Gastrocnemius medialis (tissue), 4 donors: Measurements from ENCODE around the gene ZP1. TPM values are rescaled to one million over a fixed set of nuclear protein-coding genes. Genes with fewer than 3 reads are reported as not detected.

Experiments
- ATAC-seq, 2 donors: fragments of 150-250 bp; one replicate each; pipeline ENCODE4 v1.9.1; 2016
- DNase-seq, 2 donors: peaks; one replicate each; pipeline ENCODE4 v3.0.0-alpha.2; 2019
- H3K27ac ChIP-seq, 4 donors: fragments of 200-600 bp; sonication (generic); 1 replicate in 1 of 4; 2 replicates in 3 of 4; pipeline ENCODE4 v1.5.1; 2016 to 2018; ENCODE audit warnings: mild to moderate bottlenecking in 2 of 4, moderate library complexity in 1 of 4
- H3K27me3 ChIP-seq, 3 donors: fragments of 200-600 bp; sonication (generic) in 2 of 3; 1 replicate in 1 of 3; 2 replicates in 2 of 3; pipeline versions ENCODE4 v1.5.1 to v1.6.0; 2016 to 2019; ENCODE audit warnings: mild to moderate bottlenecking in 1 of 3, moderate library complexity in 1 of 3
- H3K36me3 ChIP-seq, 2 donors: fragments of 200-600 bp; sonication (generic) in 1 of 2; one replicate each; pipeline ENCODE4 v1.5.1; 2017 to 2018
- H3K4me1 ChIP-seq, 2 donors: fragments of 200-600 bp; sonication (generic) in 1 of 2; one replicate each; pipeline ENCODE4 v1.5.1; 2016 to 2017; ENCODE audit warnings: mild to moderate bottlenecking in 2 of 2
- H3K4me3 ChIP-seq, 4 donors: fragments of 200-600 bp; sonication (generic) in 3 of 4; 1 replicate in 1 of 4; 2 replicates in 3 of 4; pipeline ENCODE4 v1.5.1; 2016 to 2019; ENCODE audit warnings: mild to moderate bottlenecking in 2 of 4
- H3K9me3 ChIP-seq, 3 donors: fragments of 200-600 bp; sonication (generic) in 2 of 3; 1 replicate in 1 of 3; 2 replicates in 2 of 3; pipeline ENCODE4 v1.5.1; 2016 to 2019
- CTCF ChIP-seq, 5 experiments: fragments of 450-650 bp in 3 of 5; fragments of 200-600 bp in 2 of 5; sonication (generic) in 2 of 5; IDR thresholded peaks in 4 of 5; conservative IDR thresholded peaks in 1 of 5; 1 replicate in 4 of 5; 2 replicates in 1 of 5; pipeline ENCODE4 v1.5.1; 2016 to 2019; ENCODE audit warnings: antibody characterized with exemption in 5 of 5, mild to moderate bottlenecking in 3 of 5, moderate library complexity in 3 of 5
- POLR2A ChIP-seq, 2 donors: fragments of 450-650 bp; IDR thresholded peaks; one replicate each; pipeline ENCODE4 v1.6.1; 2017; ENCODE audit warnings: antibody characterized with exemption in 2 of 2, mild to moderate bottlenecking in 2 of 2, moderate library complexity in 2 of 2
- in situ Hi-C, 4 donors: fragments of 200-750 bp; cut with MboI; loops; one replicate each; pipeline versions ENCODE4 v1.15.0 to v1.8.0; 2017; ENCODE audit warnings: low sequenced_read_pairs in 4 of 4
- intact Hi-C: fragments of 100-400 bp; cut with DNase I; formaldehyde crosslinking; loops from one replicate; pipeline ENCODE4 v1.15.1; 2023; ENCODE audit warnings: low total_unique reads
- total RNA-seq, 4 donors: library from RNA; depleted of rRNA; stranded (reverse); fragments of >200 nt; gene quantifications; one replicate each; pipeline versions ENCODE4 v1.1.0 to v1.2.3, GENCODE V29; 2016

Gene ZP1
- total RNA-seq, 4 donors from 2014 or later, result not detected

GRCh38 chr11:60919956-60920355 is 52.6 kb downstream of the ZP1 start:
- intact Hi-C loops (no loop called here), in situ Hi-C loops (loop anchor here in 1 of 4 donors (25.0 kb wide), 1 partner anchor 242 kb away; the partner anchor contains the start of gene VPS37C)
- no peak for DNase-seq
- no peaks in the 10 kb centered on the region for H3K9me3 ChIP-seq
- H3K27ac ChIP-seq, result peak overlapping the region in 2 of 4 donors; percentile 2 to 34
- H3K4me3 ChIP-seq, result no peak overlapping the region
- peaks cover 0 to 36% of the 10 kb centered on the region in 2 donors for H3K36me3 ChIP-seq
- ATAC-seq, result no peak
- H3K4me1 ChIP-seq, result peaks cover 52 to 63% of the 10 kb centered on the region in 2 donors
- TF ChIP-seq POLR2A (IDR thresholded peaks at IDR 0.05) (no peak), CTCF (IDR thresholded peaks at IDR 0.05 in 4 of 5, conservative IDR thresholded peaks at IDR 0.05 in 1 of 5) (no peak)
- peaks cover 0 to 5% (median 5%) of the 10 kb centered on the region in 3 donors for H3K27me3 ChIP-seq

- H3K4me1 ChIP-seq, result peaks cover 39 to 55% of the 10 kb centered on the region in 2 donors
- H3K36me3 ChIP-seq, result peaks cover 0 to 36% of the 10 kb centered on the region in 2 donors
These were observed 53.9 kb downstream of the ZP1 start for GRCh38 chr11:60921259-60921658.

GRCh38 chr11:60921777-60922335 is 54.5 kb downstream of the ZP1 start:
- intact Hi-C loops (no loop called here), in situ Hi-C loops (loop anchor here in 1 of 4 donors (25.0 kb wide), 1 partner anchor 240 kb away; the partner anchor contains the start of gene VPS37C)
- H3K36me3 ChIP-seq, result peaks cover 0 to 36% of the 10 kb centered on the region in 2 donors
- peaks cover 33 to 49% of the 10 kb centered on the region in 2 donors for H3K4me1 ChIP-seq
- DNase-seq (no peak), ATAC-seq (no peak)
- peaks cover 7 to 22% (median 21%) of the 10 kb centered on the region in 3 donors for H3K27me3 ChIP-seq
- no peak overlapping the region for H3K27ac ChIP-seq
- TF ChIP-seq POLR2A (IDR thresholded peaks at IDR 0.05) (no peak), CTCF (IDR thresholded peaks at IDR 0.05 in 4 of 5, conservative IDR thresholded peaks at IDR 0.05 in 1 of 5) (no peak)
- H3K4me3 ChIP-seq, result no peak overlapping the region
- no peaks in the 10 kb centered on the region for H3K9me3 ChIP-seq

More at GRCh38 chr11:60921259-60921658, 53.9 kb downstream of the ZP1 start:
- H3K27ac ChIP-seq, result no peak overlapping the region
- DNase-seq (no peak), ATAC-seq (no peak)
- H3K9me3 ChIP-seq, result no peaks in the 10 kb centered on the region
- in situ Hi-C loops, result loop anchor here in 1 of 4 donors (25.0 kb wide), 1 partner anchor 241 kb away; the partner anchor contains the start of gene VPS37C
- intact Hi-C loops, result no loop called here
- peaks cover 7 to 17% (median 16%) of the 10 kb centered on the region in 3 donors for H3K27me3 ChIP-seq
- no peak for TF ChIP-seq CTCF (IDR thresholded peaks at IDR 0.05 in 4 of 5, conservative IDR thresholded peaks at IDR 0.05 in 1 of 5)
- no peak for TF ChIP-seq POLR2A (IDR thresholded peaks at IDR 0.05)
- H3K4me3 ChIP-seq, result no peak overlapping the region

- Histone ChIP-seq H3K27me3 (peaks cover 10 to 29% (median 21%) of the 10 kb centered on the region in 3 donors), H3K4me1 (peaks cover 24 to 39% of the 10 kb centered on the region in 2 donors), H3K27ac (no peak overlapping the region), H3K4me3 (no peak overlapping the region), H3K36me3 (peaks cover 0 to 36% of the 10 kb centered on the region in 2 donors), H3K9me3 (no peaks in the 10 kb centered on the region)
- ATAC-seq (no peak), DNase-seq (no peak)
- TF ChIP-seq CTCF (IDR thresholded peaks at IDR 0.05 in 4 of 5, conservative IDR thresholded peaks at IDR 0.05 in 1 of 5) (no peak), POLR2A (IDR thresholded peaks at IDR 0.05) (no peak)
- in situ Hi-C loops (loop anchor here in 1 of 4 donors (25.0 kb wide), 1 partner anchor 239 kb away; the partner anchor contains the start of gene VPS37C), intact Hi-C loops (no loop called here)
These were observed 55.6 kb downstream of the ZP1 start for GRCh38 chr11:60922906-60923305.
